ENCODE measurements around the gene YARS1. TPM values are rescaled to one million over a fixed set of nuclear protein-coding genes. Genes with fewer than 3 reads are reported as not detected.

YARS1 gene
- total RNA-seq, 2 experiments from 2014 or later: 180 to 181 TPM

GRCh38 chr1:32748926-32749325 is 68.2 kb downstream of the YARS1 start:
- Mint-ChIP-seq H3K27ac (no peak overlapping the region), H3K27me3 (peaks cover 34% of the 10 kb centered on the region), H3K36me3 (no peaks in the 10 kb centered on the region), H3K9me3 (no peaks in the 10 kb centered on the region), H3K4me3 (no peak overlapping the region), H3K4me1 (no peaks in the 10 kb centered on the region)
- no peak for DNase-seq
- POLR2A ChIA-PET: no interaction called here
- ATAC-seq (ENCODE audit: low read depth): no peak

- Mint-ChIP-seq H3K4me1 (no peaks in the 10 kb centered on the region), H3K36me3 (no peaks in the 10 kb centered on the region), H3K9me3 (no peaks in the 10 kb centered on the region), H3K27me3 (peaks cover 37% of the 10 kb centered on the region), H3K27ac (no peak overlapping the region), H3K4me3 (no peak overlapping the region)
- no peak for DNase-seq
- ATAC-seq (ENCODE audit: low read depth): no peak
- POLR2A ChIA-PET: no interaction called here
These were observed 68.8 kb downstream of the YARS1 start for GRCh38 chr1:32748348-32748747.

GRCh38 chr1:32746130-32746529 is 71.0 kb downstream of the YARS1 start:
- H3K27me3 Mint-ChIP-seq: peaks cover 37% of the 10 kb centered on the region
- ATAC-seq (ENCODE audit: low read depth): no peak
- H3K36me3 Mint-ChIP-seq: no peaks in the 10 kb centered on the region
- POLR2A ChIA-PET: no interaction called here
- H3K9me3 Mint-ChIP-seq: no peaks in the 10 kb centered on the region
- H3K4me1 Mint-ChIP-seq: no peaks in the 10 kb centered on the region
- no peak overlapping the region for H3K27ac Mint-ChIP-seq
- no peak overlapping the region for H3K4me3 Mint-ChIP-seq
- no peak for DNase-seq

DNA sequence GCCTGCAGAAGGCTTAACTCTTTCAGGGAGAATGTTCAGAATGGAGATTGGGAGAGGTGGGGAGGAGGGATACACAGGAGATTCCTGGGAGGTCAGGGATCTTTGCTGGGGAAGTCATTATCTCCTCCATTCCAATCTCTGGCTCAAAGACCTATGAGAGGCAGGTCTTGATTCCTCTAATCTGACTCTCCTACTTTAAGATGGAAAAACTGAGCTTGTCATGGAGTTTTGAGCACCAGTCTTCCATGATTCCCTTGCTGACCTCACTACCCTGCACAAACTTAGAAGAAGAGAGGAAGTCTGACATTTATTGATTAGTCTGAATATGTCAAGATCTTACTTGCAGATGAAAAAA is 73.1 kb downstream of the YARS1 start:
- Mint-ChIP-seq H3K27ac (no peak overlapping the region), H3K36me3 (no peaks in the 10 kb centered on the region), H3K4me1 (no peaks in the 10 kb centered on the region), H3K4me3 (no peak overlapping the region), H3K27me3 (peaks cover 45% of the 10 kb centered on the region), H3K9me3 (no peaks in the 10 kb centered on the region)
- POLR2A ChIA-PET: no interaction called here
- DNase-seq (no peak), ATAC-seq (ENCODE audit: low read depth) (no peak)

- no peak for ATAC-seq (ENCODE audit: low read depth)
- Mint-ChIP-seq H3K27ac (no peak overlapping the region), H3K27me3 (peaks cover 45% of the 10 kb centered on the region), H3K4me3 (no peak overlapping the region), H3K36me3 (no peaks in the 10 kb centered on the region), H3K4me1 (no peaks in the 10 kb centered on the region), H3K9me3 (no peaks in the 10 kb centered on the region)
- DNase-seq: no peak
- POLR2A ChIA-PET: no interaction called here
These were observed 73.6 kb downstream of the YARS1 start for GRCh38 chr1:32743380-32744070.

DNA sequence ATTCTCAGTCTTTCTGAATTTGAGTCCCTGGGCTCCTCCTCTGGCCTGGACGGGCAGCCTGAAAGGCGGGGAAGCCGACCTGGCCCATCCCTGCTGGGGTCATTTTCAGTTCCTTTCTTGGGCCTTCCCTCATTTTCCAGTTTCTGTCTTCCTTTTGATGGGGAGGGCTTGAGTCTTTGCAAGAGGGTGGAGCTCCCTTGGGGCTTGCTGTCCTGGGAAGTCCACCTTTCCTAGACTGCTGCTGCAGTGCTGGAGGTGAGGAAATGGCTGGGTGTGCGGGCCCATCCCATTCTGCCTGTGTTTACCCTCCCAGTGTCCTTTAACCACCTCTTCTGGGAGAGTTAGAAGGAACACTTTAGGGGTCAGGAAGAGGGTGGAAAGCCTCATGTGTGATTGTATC is 74.2 kb downstream of the YARS1 start:
- peak overlapping the region; percentile 25 for H3K4me3 Mint-ChIP-seq
- peaks cover 43% of the 10 kb centered on the region for H3K27me3 Mint-ChIP-seq
- no peaks in the 10 kb centered on the region for H3K36me3 Mint-ChIP-seq
- POLR2A ChIA-PET: no interaction called here
- no peaks in the 10 kb centered on the region for H3K9me3 Mint-ChIP-seq
- no peak for ATAC-seq (ENCODE audit: low read depth)
- no peak for DNase-seq
- no peaks in the 10 kb centered on the region for H3K4me1 Mint-ChIP-seq
- no peak overlapping the region for H3K27ac Mint-ChIP-seq

DNA sequence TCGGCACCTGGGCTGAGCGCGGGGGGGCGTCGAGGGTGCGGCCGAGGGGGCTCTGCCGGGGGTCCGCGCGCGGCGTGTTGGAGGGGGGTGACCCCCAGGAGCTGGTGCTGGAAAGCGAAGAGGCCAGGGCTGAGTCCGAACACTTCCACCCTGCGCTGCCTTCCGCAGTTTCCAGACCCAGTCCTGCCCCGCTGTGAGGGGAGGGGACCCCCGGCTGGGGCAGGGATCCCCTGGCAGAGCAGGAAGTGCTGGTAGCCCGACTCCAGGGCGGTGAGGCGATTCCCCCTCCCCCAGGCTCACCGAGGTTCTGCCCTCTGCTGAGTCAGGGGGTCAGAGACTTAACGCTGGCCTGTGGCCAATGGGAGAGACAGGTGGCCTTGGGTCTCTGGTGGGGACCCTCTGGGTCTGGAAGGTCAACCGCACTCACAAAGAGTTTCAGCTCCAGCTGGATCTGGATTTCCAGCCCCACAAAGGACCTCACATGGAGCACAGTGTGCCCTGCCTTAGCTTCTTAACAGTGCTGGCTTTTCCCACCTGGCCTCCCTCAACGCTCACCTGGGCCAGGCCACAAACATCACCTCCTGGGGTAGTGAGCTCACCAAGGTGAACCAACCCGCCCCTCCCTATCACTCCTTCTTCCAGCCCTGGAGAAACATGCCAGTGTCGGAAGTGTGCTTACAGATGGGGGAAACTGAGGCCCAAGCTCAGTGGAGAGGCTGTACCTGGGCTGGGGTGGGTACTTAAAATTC is 74.8 kb downstream of the YARS1 start:
- H3K4me3 Mint-ChIP-seq: peak overlapping the region; percentile 37
- ATAC-seq (ENCODE audit: low read depth): peak; percentile 14
- H3K36me3 Mint-ChIP-seq: no peaks in the 10 kb centered on the region
- H3K27me3 Mint-ChIP-seq: peaks cover 40% of the 10 kb centered on the region
- no peak overlapping the region for H3K27ac Mint-ChIP-seq
- POLR2A ChIA-PET: no interaction called here
- no peaks in the 10 kb centered on the region for H3K4me1 Mint-ChIP-seq
- no peak for DNase-seq
- no peaks in the 10 kb centered on the region for H3K9me3 Mint-ChIP-seq

DNA sequence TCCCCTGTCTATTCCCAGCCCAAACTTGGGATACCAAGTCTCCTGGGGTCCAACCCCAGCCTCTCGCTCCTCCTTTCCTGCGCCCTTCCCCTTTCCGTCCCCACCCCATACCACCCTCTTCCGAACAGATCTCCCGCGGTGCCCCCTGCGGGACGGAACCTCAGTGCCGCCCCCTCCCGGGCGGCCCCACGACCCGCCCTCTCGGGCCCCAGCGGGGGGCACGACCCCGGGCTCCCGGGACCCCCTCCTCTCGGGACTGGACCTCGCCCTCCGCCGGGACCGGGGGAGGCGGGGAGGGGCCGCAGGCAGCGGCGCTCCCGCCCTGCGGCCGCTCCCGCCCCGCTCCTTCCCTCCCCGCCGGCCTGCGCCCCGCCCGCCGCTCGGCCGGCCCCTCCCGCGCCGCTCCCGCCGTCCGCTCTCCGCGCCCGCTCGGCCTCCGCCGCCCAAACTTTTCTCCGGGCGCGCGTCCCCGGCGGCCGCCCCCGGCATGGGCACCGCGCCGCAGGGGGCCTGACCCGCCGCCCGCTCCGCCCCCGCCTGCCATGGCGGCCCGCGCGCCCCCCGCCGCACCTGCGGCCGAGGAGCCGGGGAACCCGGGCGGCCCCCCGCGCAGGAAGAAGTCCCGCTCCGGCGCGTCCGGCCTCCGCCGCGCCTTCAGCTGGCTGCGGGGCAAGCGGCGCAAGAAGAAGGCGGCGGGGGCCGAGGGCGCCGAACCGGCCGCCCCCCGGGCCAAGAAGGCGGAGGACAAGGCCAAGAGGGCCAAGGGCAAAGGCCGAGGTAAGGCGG is 75.6 kb downstream of the YARS1 start:
- Mint-ChIP-seq H3K9me3 (no peaks in the 10 kb centered on the region), H3K27ac (no peak overlapping the region), H3K4me3 (peak overlapping the region; percentile 57), H3K4me1 (no peaks in the 10 kb centered on the region), H3K27me3 (peaks cover 40% of the 10 kb centered on the region), H3K36me3 (no peaks in the 10 kb centered on the region)
- POLR2A ChIA-PET: no interaction called here
- DNase-seq (peak; percentile 41), ATAC-seq (ENCODE audit: low read depth) (peak; percentile 11)

DNA sequence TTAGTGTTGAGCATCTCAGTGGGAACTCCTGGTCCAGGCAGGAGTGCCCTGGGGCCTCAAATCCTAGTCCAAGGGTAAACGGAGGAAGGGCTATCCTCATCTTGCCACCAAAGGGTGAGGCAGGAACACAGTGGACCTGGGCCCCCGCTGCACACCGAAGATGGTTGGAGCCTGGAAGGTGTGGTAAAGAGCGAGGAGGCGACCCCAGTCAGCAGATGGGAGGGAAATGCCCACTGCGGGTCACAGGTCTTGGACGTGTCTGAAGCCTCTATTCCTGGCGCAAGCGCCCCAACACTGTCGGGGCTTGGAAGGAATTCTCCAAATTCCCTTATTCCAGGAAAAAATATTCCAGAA is 76.1 kb downstream of the YARS1 start:
- Mint-ChIP-seq H3K27ac (no peak overlapping the region), H3K9me3 (no peaks in the 10 kb centered on the region), H3K4me1 (no peaks in the 10 kb centered on the region), H3K4me3 (peak overlapping the region; percentile 57), H3K27me3 (peaks cover 40% of the 10 kb centered on the region), H3K36me3 (no peaks in the 10 kb centered on the region)
- DNase-seq: no peak
- POLR2A ChIA-PET: no interaction called here
- no peak for ATAC-seq (ENCODE audit: low read depth)

DNA sequence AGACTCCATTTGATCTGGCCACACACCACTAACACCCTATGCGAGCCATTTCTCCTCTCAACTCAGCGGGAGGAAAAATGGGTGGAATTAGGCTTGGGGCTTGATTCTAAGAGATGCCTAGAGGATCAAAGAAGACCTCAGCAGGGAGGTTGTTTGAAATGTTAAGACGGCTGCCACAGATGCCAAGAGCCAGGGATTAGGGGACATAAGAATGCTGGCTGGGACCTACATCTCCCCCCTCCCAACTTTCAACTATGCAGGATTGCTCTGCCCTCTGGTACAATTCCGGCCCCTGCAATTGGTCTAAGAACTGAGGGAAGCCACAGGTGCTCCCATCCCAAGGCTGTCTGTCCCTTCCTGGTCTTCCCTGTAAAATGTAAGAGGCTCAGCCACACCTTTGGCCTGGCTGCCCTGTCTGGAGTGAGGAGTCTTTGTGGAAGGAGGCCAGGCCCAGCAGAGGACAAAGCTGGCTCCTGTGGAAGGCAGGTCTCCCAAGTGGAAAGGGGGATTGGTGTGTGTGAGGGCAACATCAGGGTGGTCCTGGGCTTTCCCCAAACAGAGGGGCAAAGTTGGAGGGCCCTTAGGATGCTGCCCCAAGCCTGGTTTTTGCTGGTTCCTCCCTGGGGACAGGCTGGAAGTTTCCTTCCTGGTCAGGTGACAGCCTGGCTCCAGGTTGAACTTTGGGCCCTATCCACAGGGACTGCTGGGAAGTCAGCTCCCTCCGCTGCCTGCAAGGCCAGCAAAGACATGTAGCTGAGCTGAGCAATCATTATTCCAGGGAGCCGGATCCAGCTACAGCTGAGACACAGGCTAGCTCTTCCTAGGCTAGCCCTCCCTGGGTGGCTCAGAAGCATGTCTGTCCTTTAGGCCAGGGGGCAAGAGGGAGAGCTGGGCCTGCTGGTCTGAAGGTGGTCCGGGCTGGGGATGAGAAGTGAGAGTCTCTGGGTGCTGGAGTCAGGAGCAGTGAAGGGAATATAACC is 80.1 kb downstream of the YARS1 start:
- H3K4me1 Mint-ChIP-seq: no peaks in the 10 kb centered on the region
- no peak overlapping the region for H3K4me3 Mint-ChIP-seq
- peaks cover 13% of the 10 kb centered on the region for H3K27me3 Mint-ChIP-seq
- no peak for DNase-seq
- H3K9me3 Mint-ChIP-seq: no peaks in the 10 kb centered on the region
- no peak for ATAC-seq (ENCODE audit: low read depth)
- POLR2A ChIA-PET: no interaction called here
- no peak overlapping the region for H3K27ac Mint-ChIP-seq
- no peaks in the 10 kb centered on the region for H3K36me3 Mint-ChIP-seq

GRCh38 chr1:32733582-32734321 is 83.4 kb downstream of the YARS1 start:
- no peak for DNase-seq
- POLR2A ChIA-PET: no interaction called here

DNA sequence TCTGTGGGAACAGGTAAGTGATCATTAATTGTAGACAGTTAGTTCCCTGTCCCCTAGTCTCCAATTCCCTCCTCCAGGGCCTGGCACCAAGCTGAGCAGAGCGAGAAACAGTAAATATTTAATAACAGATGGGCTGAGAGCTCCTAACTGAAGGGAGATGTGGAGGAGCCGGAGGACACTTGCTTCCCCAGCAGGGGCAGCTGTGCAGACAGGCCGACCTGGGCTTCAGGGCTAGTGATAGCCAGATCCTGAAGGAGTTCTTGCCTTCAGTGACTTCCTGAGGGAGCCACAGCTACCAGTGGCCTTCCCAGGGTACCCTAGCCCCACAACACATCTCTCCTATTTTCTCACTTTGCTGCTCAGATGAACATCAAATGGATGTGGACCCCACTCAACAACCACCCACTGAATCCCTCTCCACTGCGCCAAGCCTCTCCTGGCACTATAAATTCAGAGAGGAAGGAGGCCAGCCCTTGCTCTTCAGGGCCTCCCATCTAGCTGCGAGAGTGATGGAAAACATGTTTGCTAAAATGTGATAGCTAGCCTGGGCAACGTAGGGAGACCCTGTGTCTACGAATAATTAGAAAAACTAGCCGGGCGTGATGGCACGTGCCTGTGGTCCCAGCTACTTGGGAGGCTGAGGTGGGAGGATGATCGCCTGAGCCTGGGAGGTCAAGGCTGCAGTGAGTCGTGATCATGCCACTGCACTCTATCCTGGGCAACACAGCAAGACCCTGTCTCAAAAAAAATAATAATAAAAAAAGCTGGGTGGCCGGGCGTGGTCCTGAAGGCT is 87.7 kb downstream of the YARS1 start:
- Mint-ChIP-seq H3K4me3 (no peak overlapping the region), H3K27me3 (peaks cover 11% of the 10 kb centered on the region), H3K36me3 (no peaks in the 10 kb centered on the region), H3K4me1 (peaks cover 16% of the 10 kb centered on the region), H3K9me3 (no peaks in the 10 kb centered on the region), H3K27ac (no peak overlapping the region)
- POLR2A ChIA-PET: no interaction called here
- DNase-seq: no peak
- no peak for ATAC-seq (ENCODE audit: low read depth)

More at GRCh38 chr1:32733582-32734321, 83.4 kb downstream of the YARS1 start:
- ATAC-seq (ENCODE audit: low read depth): no peak
- Mint-ChIP-seq H3K4me3 (no peak overlapping the region), H3K27ac (no peak overlapping the region), H3K9me3 (no peaks in the 10 kb centered on the region), H3K36me3 (no peaks in the 10 kb centered on the region), H3K4me1 (peaks cover 6% of the 10 kb centered on the region), H3K27me3 (no peaks in the 10 kb centered on the region)

Data from activated naive CD8-positive, alpha-beta T cell treated with anti-CD3 and anti-CD28 coated beads, Interleukin-2, amount 10 ng/mL, durations not matched to agents 7 days and 5 days (primary cell).